Smooth muscle cell (in vitro differentiated cells): ENCODE measurements around the gene BRAF. TPM values are rescaled to one million over a fixed set of nuclear protein-coding genes. Genes with fewer than 3 reads are reported as not detected.

Source experiments
- DNase-seq: peaks from one replicate; lab custom pipeline; 2025; ENCODE audit not compliant: unreplicated experiment; lab: John Stamatoyannopoulos, UW
- H2AFZ ChIP-seq: fragments of 200-600 bp; sonication (generic); 2 replicates; pipeline ENCODE4 v1.6.0; 2016; ENCODE audit warnings: antibody characterized with exemption, low read depth, mild to moderate bottlenecking
- H3F3A ChIP-seq: fragments of 200-600 bp; sonication (generic); 2 replicates; pipeline ENCODE4 v1.6.0; 2017; ENCODE audit warnings: antibody characterized with exemption, low read depth
- H3K27ac ChIP-seq: fragments of 200-600 bp; sonication (generic); 2 replicates; pipeline ENCODE4 v1.5.1; 2016; ENCODE audit warnings: low read depth, mild to moderate bottlenecking
- H3K27me3 ChIP-seq: fragments of 200-600 bp; sonication (generic); 2 replicates; pipeline ENCODE4 v1.6.1; 2016; ENCODE audit warnings: low read depth, mild to moderate bottlenecking
- H3K36me3 ChIP-seq: fragments of 200-600 bp; sonication (generic); 2 replicates; pipeline ENCODE4 v1.5.1; 2016; ENCODE audit warnings: low read depth
- H3K4me1 ChIP-seq: fragments of 200-600 bp; sonication (generic); 2 replicates; pipeline ENCODE4 v1.5.1; 2016; ENCODE audit warnings: low read depth
- H3K4me2 ChIP-seq: fragments of 200-600 bp; sonication (generic); 2 replicates; pipeline ENCODE4 v1.6.0; 2016; ENCODE audit warnings: mild to moderate bottlenecking
- H3K4me3 ChIP-seq: fragments of 200-600 bp; sonication (generic); 2 replicates; pipeline ENCODE4 v1.5.1; 2016; ENCODE audit warnings: mild to moderate bottlenecking
- H3K79me2 ChIP-seq: fragments of 200-600 bp; sonication (generic); 2 replicates; pipeline ENCODE4 v1.6.0; 2016; ENCODE audit warnings: low read depth, mild to moderate bottlenecking
- H3K9ac ChIP-seq: fragments of 200-600 bp; sonication (generic); 2 replicates; pipeline ENCODE4 v1.6.0; 2016; ENCODE audit warnings: low read depth
- H3K9me3 ChIP-seq: fragments of 200-600 bp; sonication (generic); replicated peaks from 2 replicates; pipeline ENCODE4 v1.5.1; 2016; ENCODE audit warnings: low read depth
- H4K20me1 ChIP-seq: fragments of 200-600 bp; sonication (generic); 2 replicates; pipeline ENCODE4 v1.6.0; 2016; ENCODE audit warnings: low read depth
- WGBS: methylation state at CpG from one replicate; pipeline ENCODE4 v1.1.7; 2016; ENCODE audit warnings: low lambda C conversion rate; 5-methylcytosine and 5-hydroxymethylcytosine counted together
- polyA plus RNA-seq: library from polyadenylated mRNA; unstranded; fragments of >200 nt; fragmentation: Nextera tagmentation; extraction: Ambion mirVana; gene quantifications from 2 replicates; pipeline ENCODE4 v1.2.1, GENCODE V29; 2016
- total RNA-seq: library from RNA; depleted of rRNA; stranded (reverse); fragments of >200 nt; gene quantifications from 2 replicates; pipeline ENCODE4 v1.2.3, GENCODE V29; 2014
- TF ChIP-seq, protein P1 (sequence below): fragments of 200-600 bp; sonication (generic); IDR thresholded peaks from 2 replicates; pipeline ENCODE4 v1.5.1; 2017; ENCODE audit warnings: borderline replicate concordance, mild to moderate bottlenecking, antibody characterized with exemption; ENCODE audit not compliant: insufficient read depth, poor library complexity, severe bottlenecking

BRAF gene
- total and polyA plus RNA-seq, 2 experiments from 2014 or later: 6.5 to 28.9 TPM

DNA sequence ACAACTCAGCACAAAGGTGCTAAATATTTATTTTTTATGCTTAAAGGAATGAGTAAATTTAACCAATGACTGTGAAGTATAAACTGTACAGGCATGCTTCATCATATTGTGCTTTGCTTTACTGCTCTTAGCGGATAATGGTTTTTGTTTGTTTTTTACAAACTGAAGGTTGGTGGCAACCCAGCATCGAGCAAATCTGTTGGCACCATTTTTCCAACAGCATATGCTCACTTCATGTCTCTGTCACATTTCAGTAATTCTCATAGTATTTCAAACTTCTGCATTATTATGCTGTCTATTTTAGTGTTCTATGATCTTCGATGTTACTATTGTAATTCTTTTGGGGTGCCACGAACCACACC is 22.8 kb downstream of the BRAF start:
- no peak overlapping the region for H3K27ac ChIP-seq
- H3K4me1 ChIP-seq: peaks cover 18% of the 10 kb centered on the region
- DNase-seq: no peak
- peaks cover 95% of the 10 kb centered on the region for H4K20me1 ChIP-seq
- TF ChIP-seq, protein P1, sequence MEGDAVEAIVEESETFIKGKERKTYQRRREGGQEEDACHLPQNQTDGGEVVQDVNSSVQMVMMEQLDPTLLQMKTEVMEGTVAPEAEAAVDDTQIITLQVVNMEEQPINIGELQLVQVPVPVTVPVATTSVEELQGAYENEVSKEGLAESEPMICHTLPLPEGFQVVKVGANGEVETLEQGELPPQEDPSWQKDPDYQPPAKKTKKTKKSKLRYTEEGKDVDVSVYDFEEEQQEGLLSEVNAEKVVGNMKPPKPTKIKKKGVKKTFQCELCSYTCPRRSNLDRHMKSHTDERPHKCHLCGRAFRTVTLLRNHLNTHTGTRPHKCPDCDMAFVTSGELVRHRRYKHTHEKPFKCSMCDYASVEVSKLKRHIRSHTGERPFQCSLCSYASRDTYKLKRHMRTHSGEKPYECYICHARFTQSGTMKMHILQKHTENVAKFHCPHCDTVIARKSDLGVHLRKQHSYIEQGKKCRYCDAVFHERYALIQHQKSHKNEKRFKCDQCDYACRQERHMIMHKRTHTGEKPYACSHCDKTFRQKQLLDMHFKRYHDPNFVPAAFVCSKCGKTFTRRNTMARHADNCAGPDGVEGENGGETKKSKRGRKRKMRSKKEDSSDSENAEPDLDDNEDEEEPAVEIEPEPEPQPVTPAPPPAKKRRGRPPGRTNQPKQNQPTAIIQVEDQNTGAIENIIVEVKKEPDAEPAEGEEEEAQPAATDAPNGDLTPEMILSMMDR: no peak
- no peak overlapping the region for H3K4me3 ChIP-seq
- no peaks in the 10 kb centered on the region for H3K27me3 ChIP-seq
- H3K9ac ChIP-seq: no peak overlapping the region
- peaks cover 90% of the 10 kb centered on the region for H3K79me2 ChIP-seq
- no peaks in the 10 kb centered on the region for H3K36me3 ChIP-seq
- H3F3A ChIP-seq: no peaks in the 10 kb centered on the region
- H3K9me3 ChIP-seq: no peaks in the 10 kb centered on the region
- no peak overlapping the region for H2AFZ ChIP-seq
- 90% methylated on average over 4 of the region's 4 CpGs for WGBS
- H3K4me2 ChIP-seq: no peak overlapping the region

DNA sequence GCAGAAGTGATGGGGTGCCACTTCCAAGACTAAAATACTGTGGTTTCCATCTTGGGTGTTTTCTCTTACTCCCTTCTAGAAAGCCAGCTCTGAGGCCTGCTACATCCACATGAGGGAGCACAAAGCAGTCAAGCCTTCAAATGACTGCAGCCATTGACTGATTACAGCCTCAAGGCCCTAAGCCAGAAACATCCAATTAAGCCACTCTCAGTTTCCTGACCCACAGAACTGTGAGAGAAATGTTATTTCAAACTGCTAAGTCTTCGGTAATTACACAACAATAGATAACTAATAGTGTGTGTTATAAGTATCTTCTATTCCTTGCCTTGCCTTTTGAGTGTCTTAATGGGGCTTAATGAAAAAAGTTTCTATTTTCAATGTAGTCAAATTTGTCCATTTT is 24.8 kb downstream of the BRAF start:
- H3K9me3 ChIP-seq: no peaks in the 10 kb centered on the region
- no peak overlapping the region for H3K9ac ChIP-seq
- peaks cover 98% of the 10 kb centered on the region for H4K20me1 ChIP-seq
- WGBS: 53% methylated on average over 1 of the region's 1 CpG
- no peak overlapping the region for H3K27ac ChIP-seq
- H3K4me3 ChIP-seq: no peak overlapping the region
- H3K4me2 ChIP-seq: no peak overlapping the region
- no peak for DNase-seq
- peaks cover 94% of the 10 kb centered on the region for H3K79me2 ChIP-seq
- no peaks in the 10 kb centered on the region for H3K36me3 ChIP-seq
- peaks cover 18% of the 10 kb centered on the region for H3K4me1 ChIP-seq
- no peaks in the 10 kb centered on the region for H3K27me3 ChIP-seq
- TF ChIP-seq, protein P1: no peak
- no peaks in the 10 kb centered on the region for H3F3A ChIP-seq
- H2AFZ ChIP-seq: no peak overlapping the region

GRCh38 chr7:140898786-140899536 is 25.8 kb downstream of the BRAF start:
- WGBS: 80% methylated on average over 3 of the region's 3 CpGs
- H3K4me2 ChIP-seq: no peak overlapping the region
- no peak for DNase-seq
- TF ChIP-seq, protein P1: no peak
- peaks cover 98% of the 10 kb centered on the region for H4K20me1 ChIP-seq
- H3K36me3 ChIP-seq: no peaks in the 10 kb centered on the region
- no peak overlapping the region for H3K4me3 ChIP-seq
- H3K79me2 ChIP-seq: peaks cover 94% of the 10 kb centered on the region
- no peaks in the 10 kb centered on the region for H3K27me3 ChIP-seq
- H3K4me1 ChIP-seq: peaks cover 18% of the 10 kb centered on the region
- no peak overlapping the region for H3K27ac ChIP-seq
- H3K9ac ChIP-seq: no peak overlapping the region
- no peaks in the 10 kb centered on the region for H3F3A ChIP-seq
- H2AFZ ChIP-seq: no peak overlapping the region
- no peaks in the 10 kb centered on the region for H3K9me3 ChIP-seq

DNA sequence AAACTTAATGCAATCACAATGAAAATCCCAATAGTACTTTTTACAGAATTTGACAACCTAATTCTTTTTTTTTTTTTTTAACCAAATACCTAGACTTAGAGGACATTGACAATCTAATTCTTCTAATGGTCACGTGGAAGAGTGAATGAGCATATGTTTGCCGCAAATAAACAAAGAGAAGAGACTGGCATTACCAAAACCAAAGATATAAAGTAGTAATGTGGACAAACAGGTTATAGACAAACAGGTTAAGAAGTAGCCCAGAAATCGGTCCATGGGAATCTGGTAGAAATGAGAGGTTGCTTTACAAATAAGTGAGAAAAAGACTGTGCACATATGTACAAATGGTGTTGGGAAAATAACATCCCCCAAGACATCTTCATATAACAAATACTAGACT is 27.7 kb downstream of the BRAF start:
- DNase-seq: no peak
- H3K9ac ChIP-seq: no peak overlapping the region
- peaks cover 18% of the 10 kb centered on the region for H3K4me1 ChIP-seq
- H3K27me3 ChIP-seq: no peaks in the 10 kb centered on the region
- no peak overlapping the region for H2AFZ ChIP-seq
- peaks cover 94% of the 10 kb centered on the region for H3K79me2 ChIP-seq
- TF ChIP-seq, protein P1: no peak
- 87% methylated on average over 3 of the region's 3 CpGs for WGBS
- peaks cover 100% of the 10 kb centered on the region for H4K20me1 ChIP-seq
- no peaks in the 10 kb centered on the region for H3K9me3 ChIP-seq
- no peak overlapping the region for H3K4me2 ChIP-seq
- no peaks in the 10 kb centered on the region for H3K36me3 ChIP-seq
- H3K27ac ChIP-seq: no peak overlapping the region
- H3F3A ChIP-seq: no peaks in the 10 kb centered on the region
- no peak overlapping the region for H3K4me3 ChIP-seq
